ENCODE measurements around the gene GPANK1. TPM values are rescaled to one million over a fixed set of nuclear protein-coding genes. Genes with fewer than 3 reads are reported as not detected.

GPANK1 gene
- total and polyA plus RNA-seq, 9 of the 15 experiments (the other 6 are each of a cell fraction or from before 2014, with no cell fraction given): 32.2 to 111 (median 46.3) TPM

GRCh38 chr6:31681135-31681671 lies 16.4 kb upstream of the GPANK1 start (continued):
- TF ChIP-seq KLF10 (CRISPR knock-in tag; IDR thresholded peaks at IDR 0.05): no peak
- no peak for TF ChIP-seq ATF2 (CRISPR knock-in tag; IDR thresholded peaks at IDR 0.05)
- TF ChIP-seq CHD7 (IDR thresholded peaks at IDR 0.05; ENCODE audit: low read depth, low read length): no peak
- no peak for TF ChIP-seq ZC3H4 (CRISPR knock-in tag; IDR thresholded peaks at IDR 0.05; ENCODE audit: borderline replicate concordance)
- no peak for TF ChIP-seq KLF13 (tag; IDR thresholded peaks at IDR 0.05; ENCODE audit: borderline replicate concordance, low read depth)
- no peak for TF ChIP-seq ZNF384 (IDR thresholded peaks at IDR 0.05; ENCODE audit: low read depth, low read length)
- no peak for TF ChIP-seq ZNF696 (CRISPR knock-in tag; conservative IDR thresholded peaks at IDR 0.05)
- TF ChIP-seq ZBTB34 (CRISPR knock-in tag; IDR thresholded peaks at IDR 0.05): no peak
- no peak for TF ChIP-seq NFYB (IDR thresholded peaks at IDR 0.05; ENCODE audit: extremely low read depth, insufficient read length)
- TF ChIP-seq ZNF445 (CRISPR knock-in tag; IDR thresholded peaks at IDR 0.05; ENCODE audit: low read depth): no peak
- no peak for TF ChIP-seq NFXL1 (CRISPR knock-in tag; IDR thresholded peaks at IDR 0.05)
- TF ChIP-seq KLF1 (tag; IDR thresholded peaks at IDR 0.05): no peak
- TF ChIP-seq XRCC5 (IDR thresholded peaks at IDR 0.05; ENCODE audit: low read depth, low read length): peak; percentile 4; the same call in 1 of the 2 replicates
